Measurements from ENCODE around the gene RNF225.
"Not testable (repeated sequence)": the region's sequence is repeated elsewhere in the genome, so short reads cannot be mapped to it uniquely, and the experiment has no call there.

Gene RNF225

DNA sequence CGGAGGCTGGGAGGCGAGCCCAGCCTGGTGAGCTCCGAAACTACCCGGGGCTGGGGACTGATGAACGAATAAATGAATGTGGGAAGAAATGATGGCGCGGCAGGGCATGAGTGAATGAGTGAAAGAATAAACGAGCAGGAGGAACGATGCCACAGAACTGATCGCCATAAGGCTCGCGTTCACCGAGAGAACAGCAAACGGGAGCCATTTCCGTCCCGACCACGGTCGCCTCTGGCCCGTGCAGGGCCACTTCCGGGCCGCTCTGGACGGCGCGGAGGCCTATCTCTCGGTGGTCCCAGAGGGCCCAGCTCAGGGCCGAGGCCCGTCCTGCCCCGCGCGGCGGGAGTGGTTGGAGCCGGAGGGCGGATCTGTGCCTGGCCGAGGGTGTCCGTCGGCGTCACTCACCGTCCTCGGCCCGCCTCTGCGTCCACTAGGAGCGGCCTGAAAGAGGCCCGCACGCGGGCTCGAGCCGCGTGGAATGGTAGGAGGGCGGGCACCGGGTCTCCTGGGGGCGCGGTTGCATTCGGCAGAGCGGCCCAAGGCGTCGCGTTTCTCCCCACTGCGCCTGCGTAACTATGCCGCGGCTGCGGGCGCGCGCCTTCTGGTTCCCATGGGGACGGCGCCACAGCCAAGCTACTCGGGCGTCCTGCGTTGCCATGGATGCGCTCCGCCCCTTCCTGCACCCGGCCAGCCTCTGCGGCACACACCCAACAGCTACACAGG, 33.0 kb upstream of the RNF225 start, which contains the start of gene ZNF497:
Gene ZNF497 (minus strand): TSS at position 480 of the 723 bp plus-strand sequence. CDS start 5,116 bp downstream, outside the sequence.
- peak; percentile 96 for DNase-seq

- no peak for DNase-seq
These were observed 31.3 kb upstream of the RNF225 start for GRCh38 chr19:58364146-58364545.

DNA sequence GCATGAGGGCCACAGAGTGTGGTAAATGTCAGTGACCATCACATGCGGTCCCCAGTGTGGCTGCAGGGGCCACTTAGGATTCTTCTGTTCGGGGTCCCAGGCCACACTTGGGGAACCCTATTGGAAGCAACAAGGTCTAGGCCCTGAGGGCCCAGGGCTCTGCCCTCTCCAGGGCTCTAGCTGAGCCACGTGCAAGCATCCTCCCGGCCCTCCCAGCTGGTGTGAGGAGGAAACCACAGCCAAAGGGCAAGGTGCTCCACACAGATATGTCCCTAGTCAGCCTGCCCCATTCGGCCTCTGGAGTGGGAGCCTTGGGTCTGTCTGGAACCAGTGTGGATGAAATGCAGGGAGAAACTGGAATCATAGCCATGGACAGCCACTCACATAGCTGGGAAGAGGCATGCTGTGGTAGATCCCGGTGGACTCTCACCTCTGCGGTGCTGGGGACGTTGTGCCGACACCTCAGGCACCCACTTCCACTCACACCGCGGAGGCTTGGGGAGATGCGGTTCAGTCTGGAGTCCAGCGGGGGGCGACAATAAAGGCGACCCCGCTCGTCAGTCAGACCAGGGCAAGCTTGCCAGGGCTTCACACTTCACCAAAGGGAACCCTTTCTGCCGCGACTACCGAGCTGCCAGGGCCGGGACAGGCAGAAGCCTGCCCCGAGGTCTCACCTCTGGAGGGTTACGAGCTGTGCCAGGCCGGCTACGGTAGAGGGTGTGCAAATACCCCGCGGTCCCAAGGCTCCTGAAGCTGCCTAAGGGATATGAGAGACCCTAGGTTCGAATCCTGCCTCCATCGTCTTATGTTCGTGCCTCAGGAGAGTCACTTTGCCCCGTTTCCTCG, 28.6 kb upstream of the RNF225 start:
- DNase-seq: no peak

DNA sequence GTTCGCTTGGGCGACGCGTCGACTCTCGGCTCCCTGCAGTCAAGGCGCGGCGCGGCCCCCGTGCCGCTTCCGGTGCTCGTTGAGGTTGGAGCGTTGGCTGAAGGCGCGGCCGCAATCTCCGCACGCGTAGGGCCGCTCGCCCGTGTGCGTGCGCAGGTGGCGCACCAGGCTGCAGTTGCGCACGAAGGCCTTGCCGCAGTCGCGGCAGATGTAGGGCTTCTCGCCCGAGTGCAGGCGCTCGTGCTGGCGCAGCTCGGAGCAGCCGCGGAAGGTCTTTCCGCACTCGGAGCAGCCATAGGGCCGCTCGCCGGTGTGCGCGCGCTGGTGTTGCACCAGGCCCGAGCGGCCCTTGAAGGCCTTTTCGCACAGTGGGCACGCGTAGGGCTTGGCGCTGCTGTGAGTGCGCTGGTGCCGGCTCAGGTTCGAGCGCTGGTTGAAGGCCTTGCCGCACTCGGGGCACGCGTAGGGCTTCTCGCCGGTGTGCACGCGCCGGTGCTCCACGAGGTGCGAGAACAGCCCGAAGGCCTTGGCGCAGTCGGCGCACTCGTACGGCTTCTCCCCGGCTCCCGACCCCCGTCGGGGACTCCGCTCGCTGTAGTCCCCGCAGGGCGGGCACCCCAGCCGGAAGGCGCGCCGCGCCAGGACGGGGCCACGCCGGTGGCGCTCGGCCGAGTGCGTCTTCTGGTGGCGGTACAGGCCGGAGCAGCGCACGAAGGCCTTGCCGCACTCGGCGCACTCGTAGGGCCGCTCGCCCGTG, 27.6 kb upstream of the RNF225 start:
- no peak for DNase-seq

DNA sequence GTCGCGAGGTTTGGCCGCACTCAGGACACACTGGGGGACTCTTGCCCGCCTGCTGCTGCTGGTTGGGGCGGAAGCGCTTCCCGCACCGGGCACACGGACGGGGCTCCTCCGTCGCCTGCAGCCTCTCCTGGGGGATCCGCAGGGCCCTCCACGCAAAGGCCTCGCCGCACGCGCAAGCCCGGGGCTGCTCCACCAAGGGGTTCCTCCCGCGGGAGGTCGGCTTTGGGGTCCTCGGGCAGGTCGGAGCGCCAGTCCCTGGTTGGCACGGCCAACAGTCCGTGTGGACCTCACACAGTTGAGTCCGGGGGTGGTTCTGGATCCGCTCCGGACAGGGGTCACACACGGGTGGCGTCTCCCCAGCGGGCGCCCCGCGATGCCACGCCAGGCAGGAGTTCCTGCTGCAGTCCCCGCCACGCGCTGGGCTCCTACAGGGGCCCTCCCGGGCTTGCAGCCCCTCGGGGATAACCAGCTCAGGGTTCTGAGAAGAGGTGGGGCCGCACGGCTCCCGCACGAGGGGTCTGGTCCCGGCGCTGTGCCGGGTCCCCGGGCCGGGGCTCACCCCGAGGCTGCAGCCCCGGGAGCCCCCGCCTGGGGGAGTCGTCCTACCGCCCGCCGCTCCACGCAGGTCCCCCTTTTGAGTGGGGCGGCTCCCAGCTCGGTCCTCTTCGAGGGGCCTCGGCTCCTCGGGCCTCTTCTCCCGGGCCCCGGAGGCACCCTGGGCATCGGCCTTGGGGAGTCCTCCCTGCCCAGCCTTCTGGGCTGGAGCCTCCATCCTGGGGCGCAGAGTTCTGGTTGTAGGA, 26.7 kb upstream of the RNF225 start:
- DNase-seq: no peak

GRCh38 chr19:58372311-58373133, 22.9 kb upstream of the RNF225 start:
- no peak for DNase-seq

- no peak for DNase-seq
These were observed 21.3 kb upstream of the RNF225 start for GRCh38 chr19:58374200-58374599.

DNA sequence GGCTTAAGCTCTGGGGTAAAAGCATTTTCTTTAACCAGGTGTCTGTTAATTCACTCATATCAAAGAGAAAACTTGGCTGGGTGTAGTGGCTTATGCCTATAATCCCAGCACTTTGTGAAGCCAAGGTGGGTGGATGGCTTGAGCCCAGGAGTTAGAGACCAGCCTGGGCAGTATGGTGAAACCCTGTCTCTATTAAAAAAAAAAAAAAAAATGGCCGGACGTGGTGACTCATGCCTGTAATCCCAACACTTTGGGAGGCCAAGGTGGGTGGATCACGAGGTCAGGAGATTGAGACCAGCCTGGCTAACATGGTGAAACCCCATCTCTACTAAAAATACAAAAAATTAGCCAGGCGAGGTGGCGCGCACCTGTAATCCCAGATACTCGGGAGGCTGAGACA, 18.7 kb upstream of the RNF225 start:
- DNase-seq: not testable (repeated sequence)

GRCh38 chr19:58379246-58379645, 16.2 kb upstream of the RNF225 start:
- no peak for DNase-seq

DNA sequence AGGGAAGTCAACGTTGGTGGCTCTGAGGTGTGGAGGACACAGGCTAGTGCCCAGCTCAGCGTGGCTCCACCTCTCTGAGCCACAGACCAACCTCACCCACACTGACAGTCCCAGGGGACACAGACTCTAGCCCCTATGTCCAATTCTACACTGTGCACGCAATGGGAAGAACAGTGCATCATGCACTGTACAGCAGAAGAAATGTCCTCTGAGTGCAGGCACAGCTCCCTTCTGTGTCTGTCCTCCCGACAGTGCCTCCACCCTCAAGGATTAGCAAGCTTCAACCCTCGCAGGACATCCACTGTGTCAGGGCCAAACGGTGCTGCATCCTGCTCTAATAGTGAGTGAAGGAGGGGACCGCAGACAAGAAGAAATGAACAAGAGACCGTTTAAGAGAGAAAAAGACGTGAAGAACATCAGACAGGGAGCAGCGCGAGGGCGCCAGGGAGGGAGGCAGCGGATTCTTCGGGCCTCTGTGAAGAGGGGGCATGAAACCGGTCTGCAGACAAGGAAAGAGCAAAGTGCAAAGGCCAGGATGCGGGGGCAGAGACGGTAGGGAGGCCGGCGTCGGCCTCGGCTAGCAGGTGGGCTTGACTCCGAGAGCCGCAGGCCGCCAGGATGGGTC, 15.3 kb upstream of the RNF225 start:
- DNase-seq: no peak

DNA sequence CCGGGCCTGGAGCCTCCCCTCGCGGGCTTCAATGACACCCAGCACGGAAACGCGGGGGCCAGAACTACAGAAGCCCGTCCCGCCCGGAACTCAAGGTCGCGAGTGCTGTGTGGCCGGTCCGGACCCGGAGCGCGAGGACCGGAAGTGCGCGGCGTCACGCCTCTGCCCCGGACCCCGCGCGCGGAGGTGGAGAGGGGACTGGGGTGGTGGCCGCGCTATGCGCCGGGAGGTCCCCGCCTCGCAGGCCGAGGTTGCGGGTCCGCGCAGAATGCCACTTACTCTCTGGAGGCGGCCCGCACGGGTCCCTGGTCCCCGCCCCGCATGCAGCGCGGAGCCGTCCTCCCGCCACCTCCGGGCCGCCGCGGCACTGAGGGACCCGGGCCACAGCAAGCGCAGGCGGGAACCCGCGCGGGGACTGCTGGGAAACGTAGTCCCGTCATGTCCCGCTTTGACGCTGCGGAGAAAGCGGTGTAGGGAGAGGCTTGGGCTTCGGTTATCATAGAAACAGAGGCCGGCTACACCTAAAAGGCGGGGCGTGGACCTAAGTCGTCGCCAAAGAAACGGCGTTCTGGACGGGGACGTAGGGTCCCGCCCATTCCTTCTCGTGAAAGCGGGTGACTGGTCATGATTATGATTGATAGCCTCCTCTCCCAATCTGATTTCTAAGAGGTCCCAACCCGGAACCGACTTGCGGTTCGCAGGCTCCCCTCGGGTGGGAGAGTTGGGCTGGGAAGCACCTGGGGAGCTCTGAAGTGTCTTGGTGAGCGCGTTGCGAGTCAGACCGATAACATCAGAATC, 14.6 kb upstream of the RNF225 start, which contains the start of gene ZNF837:
Gene ZNF837 (minus strand): TSS at position 369 of the 798 bp plus-strand sequence. CDS start 11,698 bp downstream, outside the sequence.
- peak; percentile 99 for DNase-seq

DNA sequence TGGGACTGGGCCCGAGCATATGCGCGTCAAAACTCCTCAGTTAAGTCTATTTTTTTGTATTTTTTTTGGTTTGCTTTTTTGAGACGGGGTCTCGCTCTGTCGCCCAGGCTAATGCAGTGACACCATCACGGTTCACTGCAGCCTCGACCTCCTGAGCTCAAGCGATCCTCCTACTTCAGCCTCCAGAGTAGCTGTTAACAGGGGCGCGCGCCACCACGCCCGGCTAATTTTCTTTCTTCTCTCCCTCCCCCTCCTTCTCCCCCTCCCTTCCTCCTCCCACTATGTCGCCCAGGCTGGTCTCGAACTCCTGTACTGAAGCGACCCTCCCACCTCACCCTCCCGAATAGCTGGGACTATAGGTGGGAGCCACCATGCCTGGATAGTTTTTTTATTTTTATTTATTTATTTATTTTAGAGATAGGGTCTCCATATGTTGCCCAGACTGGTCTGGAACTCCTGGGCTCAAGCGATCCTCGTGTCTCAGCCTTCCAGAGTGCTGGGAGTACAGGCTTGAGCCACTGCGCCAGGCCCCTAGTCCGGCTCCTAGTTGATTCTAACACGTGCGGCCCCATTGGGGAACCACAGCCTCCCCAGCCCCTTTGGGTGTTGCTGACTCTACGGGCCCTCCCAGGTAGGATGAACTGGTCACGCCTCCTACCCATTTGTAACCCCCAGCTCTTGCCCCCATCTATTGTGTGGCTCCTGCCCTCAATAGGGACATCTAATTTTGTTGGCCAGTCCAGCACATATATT, 13.8 kb upstream of the RNF225 start:
- no peak for DNase-seq

GRCh38 chr19:58382997-58383603, 12.4 kb upstream of the RNF225 start:
- no peak for DNase-seq

DNA sequence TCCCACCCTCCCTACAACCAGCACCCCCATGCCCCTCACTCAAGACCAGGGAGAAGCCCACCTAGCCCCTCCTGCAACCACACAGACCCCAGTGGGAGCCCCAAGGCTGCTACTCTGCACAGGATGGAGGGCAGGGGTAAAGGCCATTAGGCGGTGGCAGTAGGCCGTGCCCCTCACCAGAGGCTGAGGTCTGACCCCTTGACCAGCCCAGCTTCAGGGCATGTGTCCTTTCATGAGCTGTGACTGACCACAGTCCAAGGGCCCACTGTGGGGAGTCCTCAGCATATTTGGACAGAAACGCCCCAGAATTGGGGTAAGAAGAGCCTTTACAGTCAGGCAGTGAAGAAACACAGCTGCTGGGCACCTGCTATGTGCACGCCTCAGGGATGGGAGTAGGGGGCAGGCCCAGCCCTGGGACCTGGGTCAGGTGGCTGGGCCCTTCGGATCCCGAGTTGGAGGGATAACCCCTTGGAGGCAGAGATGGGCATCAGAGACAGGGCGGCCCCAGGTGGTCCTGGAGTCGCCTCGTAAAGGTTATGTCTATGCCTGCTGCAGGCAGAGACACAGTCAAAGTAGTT, 10.1 kb upstream of the RNF225 start:
- no peak for DNase-seq

DNA sequence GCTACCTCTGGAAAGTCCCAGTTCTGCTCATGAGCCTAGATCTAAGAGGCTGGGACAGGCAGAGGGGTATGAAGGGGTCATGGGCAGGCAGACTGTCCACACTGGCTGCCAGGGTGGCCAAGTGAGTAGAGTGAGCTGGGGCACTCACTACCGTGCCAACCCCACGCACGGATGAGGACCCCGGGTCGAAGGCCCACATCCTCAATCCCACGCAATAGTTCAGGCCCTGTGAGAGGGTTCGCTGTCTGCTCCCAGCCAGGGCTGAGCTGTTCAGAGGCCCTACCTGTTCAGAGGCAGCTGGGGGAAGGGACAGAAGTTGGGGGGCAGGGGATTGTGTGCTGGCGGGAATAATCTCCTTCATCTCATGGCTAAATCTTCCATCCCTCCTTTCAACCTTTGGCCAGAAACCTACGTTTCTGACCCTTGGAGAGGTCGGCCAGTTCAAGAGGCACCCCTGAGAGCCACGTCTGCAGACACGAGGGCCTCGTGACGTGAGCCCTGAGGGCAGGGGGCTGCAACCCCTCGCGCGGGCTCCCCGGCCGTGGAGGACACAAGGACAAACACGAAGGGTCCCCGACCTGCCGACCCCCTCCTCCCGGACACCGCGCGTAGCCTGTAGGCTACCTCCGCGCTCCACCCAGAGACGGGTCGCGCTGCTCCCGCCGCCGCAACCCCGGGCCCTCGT, 9.4 kb upstream of the RNF225 start:
- peak; percentile 45 for DNase-seq

DNA sequence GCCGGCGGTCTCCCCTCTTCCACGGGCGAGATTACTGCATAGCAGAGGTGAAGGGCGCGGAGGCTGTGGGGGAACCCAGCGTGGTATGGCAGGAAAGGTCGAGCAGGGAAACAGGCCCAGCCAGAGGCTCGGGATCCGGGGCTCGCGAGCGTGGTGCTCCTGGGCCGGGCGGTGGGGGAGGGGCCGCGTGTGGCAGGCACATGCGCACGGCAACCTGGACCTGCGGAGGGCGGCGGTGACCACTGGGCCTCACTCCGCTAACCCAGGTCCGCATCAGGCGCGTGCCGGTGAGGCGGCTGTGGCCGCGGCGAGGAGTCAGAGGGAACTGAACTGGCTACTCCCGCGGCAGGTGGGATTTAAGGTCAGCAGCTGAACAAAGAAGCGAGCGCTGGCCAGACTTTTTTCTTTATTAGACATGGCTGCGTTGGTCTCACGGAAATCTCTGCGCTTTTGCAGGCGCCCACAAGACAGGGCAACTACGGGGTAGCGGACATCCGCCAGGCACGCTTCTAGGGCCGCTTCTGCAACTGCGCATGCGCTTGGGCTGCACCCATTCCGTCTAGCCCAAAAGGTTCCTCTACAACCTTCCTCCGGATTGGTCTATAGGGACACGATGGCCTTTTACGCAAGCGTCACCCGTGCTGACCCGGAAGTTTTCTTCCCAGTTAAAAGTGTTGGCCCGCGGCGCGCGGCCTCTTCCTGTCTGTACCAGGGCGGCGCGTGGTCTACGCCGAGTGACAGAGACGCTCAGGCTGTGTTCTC, 8.7 kb upstream of the RNF225 start, which contains the start of gene RPS5:
Gene RPS5 (plus strand): TSS at position 694 of the 762 bp plus-strand sequence. CDS start 869 bp downstream, outside the sequence.
- DNase-seq: peak; percentile 97
